ENCODE results near the gene FLII.

The FLII gene

DNA sequence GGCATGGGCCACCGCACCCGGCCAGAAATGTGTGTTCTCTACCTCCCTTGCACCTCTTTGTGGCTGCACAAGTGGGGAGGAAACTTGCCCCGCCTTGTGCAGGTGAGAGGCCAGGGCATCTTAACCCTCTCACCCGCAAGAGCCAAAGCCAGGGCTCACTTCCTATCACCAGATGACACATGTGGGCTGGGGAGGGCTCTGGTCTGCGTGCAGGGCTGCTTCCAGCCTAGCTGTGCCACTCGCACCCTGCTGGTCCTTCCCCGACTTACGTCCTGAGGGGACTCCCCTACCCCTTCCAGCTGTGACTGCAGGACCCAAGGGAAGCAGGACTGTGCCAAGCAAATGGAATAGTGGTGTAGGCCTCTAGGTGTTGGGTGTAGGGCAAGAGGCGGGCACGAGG is 8.8 kb upstream of the FLII start:
- TF ChIP-seq, protein P1, sequence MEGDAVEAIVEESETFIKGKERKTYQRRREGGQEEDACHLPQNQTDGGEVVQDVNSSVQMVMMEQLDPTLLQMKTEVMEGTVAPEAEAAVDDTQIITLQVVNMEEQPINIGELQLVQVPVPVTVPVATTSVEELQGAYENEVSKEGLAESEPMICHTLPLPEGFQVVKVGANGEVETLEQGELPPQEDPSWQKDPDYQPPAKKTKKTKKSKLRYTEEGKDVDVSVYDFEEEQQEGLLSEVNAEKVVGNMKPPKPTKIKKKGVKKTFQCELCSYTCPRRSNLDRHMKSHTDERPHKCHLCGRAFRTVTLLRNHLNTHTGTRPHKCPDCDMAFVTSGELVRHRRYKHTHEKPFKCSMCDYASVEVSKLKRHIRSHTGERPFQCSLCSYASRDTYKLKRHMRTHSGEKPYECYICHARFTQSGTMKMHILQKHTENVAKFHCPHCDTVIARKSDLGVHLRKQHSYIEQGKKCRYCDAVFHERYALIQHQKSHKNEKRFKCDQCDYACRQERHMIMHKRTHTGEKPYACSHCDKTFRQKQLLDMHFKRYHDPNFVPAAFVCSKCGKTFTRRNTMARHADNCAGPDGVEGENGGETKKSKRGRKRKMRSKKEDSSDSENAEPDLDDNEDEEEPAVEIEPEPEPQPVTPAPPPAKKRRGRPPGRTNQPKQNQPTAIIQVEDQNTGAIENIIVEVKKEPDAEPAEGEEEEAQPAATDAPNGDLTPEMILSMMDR (IDR thresholded peaks at IDR 0.05; ENCODE audit: insufficient read depth, low read depth, low read length, missing control alignments), result no peak
- no peak overlapping the region for H3K4me3 ChIP-seq (ENCODE audit: low read depth, low read length)
- DNase-seq (ENCODE audit: low read depth), result no peak

DNA sequence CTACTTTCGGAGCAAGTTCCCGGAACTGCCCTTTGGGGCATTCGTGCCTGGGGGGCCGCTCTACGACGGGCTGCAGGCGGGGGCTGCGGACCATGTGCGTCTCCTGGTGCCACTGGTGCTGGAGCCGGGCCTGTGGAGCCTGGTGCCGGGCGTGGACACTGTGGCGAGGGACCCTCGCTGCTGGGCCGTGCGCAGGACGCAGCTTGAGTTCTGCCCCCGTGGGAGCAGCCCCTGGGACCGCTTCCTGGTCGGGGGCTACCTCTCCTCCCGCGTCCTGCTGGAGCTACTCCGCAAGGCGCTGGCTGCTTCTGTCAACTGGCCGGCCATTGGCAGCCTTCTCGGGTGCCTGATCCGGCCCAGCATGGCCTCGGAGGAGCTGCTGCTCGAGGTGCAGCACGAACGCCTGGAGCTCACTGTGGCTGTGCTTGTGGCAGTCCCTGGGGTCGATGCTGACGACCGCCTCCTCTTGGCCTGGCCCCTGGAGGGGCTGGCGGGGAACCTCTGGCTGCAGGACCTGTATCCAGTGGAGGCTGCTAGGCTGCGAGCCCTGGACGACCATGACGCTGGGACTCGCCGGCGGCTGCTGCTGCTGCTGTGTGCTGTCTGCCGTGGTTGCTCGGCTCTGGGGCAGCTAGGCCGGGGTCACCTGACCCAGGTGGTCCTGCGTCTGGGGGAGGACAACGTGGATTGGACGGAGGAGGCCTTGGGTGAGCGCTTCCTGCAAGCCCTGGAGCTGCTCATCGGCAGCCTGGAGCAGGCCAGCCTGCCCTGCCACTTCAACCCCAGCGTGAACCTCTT is 5.5 kb upstream of the FLII start:
- TF ChIP-seq, protein P1 (IDR thresholded peaks at IDR 0.05; ENCODE audit: insufficient read depth, low read depth, low read length, missing control alignments), result no peak
- no peak for DNase-seq (ENCODE audit: low read depth)
- no peak overlapping the region for H3K4me3 ChIP-seq (ENCODE audit: low read depth, low read length)

GRCh38 chr17:18262641-18263040 is 4.1 kb upstream of the FLII start:
- TF ChIP-seq, protein P1 (IDR thresholded peaks at IDR 0.05; ENCODE audit: insufficient read depth, low read depth, low read length, missing control alignments), result no peak
- H3K4me3 ChIP-seq (ENCODE audit: low read depth, low read length), result no peak overlapping the region
- no peak for DNase-seq (ENCODE audit: low read depth)

GRCh38 chr17:18262111-18262510 is 3.6 kb upstream of the FLII start:
- no peak for DNase-seq (ENCODE audit: low read depth)
- H3K4me3 ChIP-seq (ENCODE audit: low read depth, low read length), result no peak overlapping the region
- TF ChIP-seq, protein P1 (IDR thresholded peaks at IDR 0.05; ENCODE audit: insufficient read depth, low read depth, low read length, missing control alignments), result no peak

DNA sequence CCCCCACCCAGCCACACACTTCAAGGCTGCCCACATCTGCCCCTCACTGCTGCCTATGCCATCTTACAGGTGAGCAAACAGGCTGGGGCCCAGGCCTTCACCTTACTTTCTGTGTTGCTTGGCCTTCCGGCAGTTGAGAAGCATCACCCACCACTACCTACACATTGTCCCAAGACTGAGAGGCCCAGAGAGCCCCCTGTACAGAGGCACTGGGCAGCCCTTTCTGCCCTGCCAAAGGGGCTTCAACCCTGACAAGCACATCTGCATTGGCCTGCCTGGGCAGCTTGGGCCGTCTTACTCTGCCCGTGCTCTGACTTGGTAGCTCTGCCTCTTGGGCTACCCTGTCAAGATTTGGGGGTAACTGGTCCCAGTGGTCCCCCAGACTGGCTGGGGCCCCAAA is 3.1 kb upstream of the FLII start:
- peak overlapping the region; percentile 62 for H3K4me3 ChIP-seq (ENCODE audit: low read depth, low read length)
- TF ChIP-seq, protein P1 (IDR thresholded peaks at IDR 0.05; ENCODE audit: insufficient read depth, low read depth, low read length, missing control alignments), result no peak
- no peak for DNase-seq (ENCODE audit: low read depth)

GRCh38 chr17:18261146-18261515 is 2.6 kb upstream of the FLII start:
- peak; percentile 57 for DNase-seq (ENCODE audit: low read depth)
- peak overlapping the region; percentile 62 for H3K4me3 ChIP-seq (ENCODE audit: low read depth, low read length)
- TF ChIP-seq, protein P1 (IDR thresholded peaks at IDR 0.05; ENCODE audit: insufficient read depth, low read depth, low read length, missing control alignments), result no peak
